HCT116 (cell line): Measurements from ENCODE around the gene CFAP53. TPM values are rescaled to one million over a fixed set of nuclear protein-coding genes. Genes with fewer than 3 reads are reported as not detected.

ENCODE experiments used
- ATAC-seq: fragments of 200-7000 bp; cut with Tn5 transposase; 2 replicates; pipeline ENCODE4 v1.9.1; 2020; ENCODE audit warnings: mild to moderate bottlenecking, moderate library complexity
- BruUV-seq: library from RNA; stranded (reverse); fragments of 400-500 nt; replicated peaks from 2 replicates; lab custom pipeline; 2021; lab: Mats Ljungman, UMichigan
- CTCF ChIA-PET: fragments of 300-600 bp; sonication (Branson Sonifier 250); formaldehyde crosslinking; loops from one replicate; lab custom pipeline; 2021; ENCODE audit warnings: antibody characterized with exemption; lab: Charles Lee
- POLR2A ChIA-PET: fragments of 300-600, 350-600 bp; sonication (Branson Sonifier 250); formaldehyde crosslinking; loops from one replicate; lab custom pipeline; 2021; ENCODE audit warnings: antibody characterized with exemption; lab: Charles Lee
- RAD21 ChIA-PET, 2 experiments: fragments of 300-600 bp; sonication (Branson Sonifier 250); formaldehyde crosslinking; loops; one replicate each; lab custom pipeline; 2023; ENCODE audit warnings: low total read pairs in 2 of 2; ENCODE audit not compliant: uncharacterized antibody in 2 of 2, unreplicated experiment in 2 of 2, low non-redundant PET in 1 of 2; lab: Charles Lee
- DNase-seq: peaks from one replicate; pipeline ENCODE4 v3.0.0-alpha.2; 2010; ENCODE audit warnings: low read depth, low spot score
- H2AFZ ChIP-seq: fragments of 200-600 bp; shearing (Covaris generic), sonication (generic); 2 replicates; pipeline ENCODE4 v1.6.1; 2017; ENCODE audit warnings: low read depth, mixed run types, mixed read lengths, antibody characterized with exemption, low read length; ENCODE audit not compliant: poor library complexity, severe bottlenecking
- H3K27ac ChIP-seq: 2 replicates; pipeline ENCODE4 v1.5.1; 2012; ENCODE audit warnings: low read depth, low read length
- H3K27me3 ChIP-seq: fragments of 200-600 bp; sonication (generic); 2 replicates; pipeline ENCODE4 v1.6.1; 2016; ENCODE audit warnings: mixed run types, low read length, mixed read lengths; ENCODE audit not compliant: insufficient read depth
- H3K36me3 ChIP-seq, 2 experiments: fragments of 200-500 bp in 1 of 2; fragments of 200-600 bp in 1 of 2; sonication (Bioruptor generic) in 1 of 2; sonication (generic) in 1 of 2; 2 replicates each; pipeline versions ENCODE4 v1.5.1 to v1.6.1; 2014 to 2016; ENCODE audit warnings: low read length in 2 of 2, inconsistent platforms in 1 of 2, mixed read lengths in 1 of 2, mixed run types in 1 of 2; ENCODE audit not compliant: insufficient read depth in 2 of 2, control insufficient read depth in 1 of 2
- H3K4me1 ChIP-seq, 2 experiments: fragments of 200-600 bp in 1 of 2; sonication (generic) in 1 of 2; 2 replicates each; pipeline versions ENCODE4 v1.5.1 to v1.6.1; 2012 to 2017; ENCODE audit warnings: low read length in 2 of 2, inconsistent platforms in 1 of 2, mild to moderate bottlenecking in 1 of 2, mixed read lengths in 1 of 2, mixed run types in 1 of 2, moderate library complexity in 1 of 2; ENCODE audit not compliant: insufficient read depth in 2 of 2, control insufficient read depth in 1 of 2
- H3K4me2 ChIP-seq: fragments of 200-600 bp; sonication (generic); 2 replicates; pipeline ENCODE4 v1.6.1; 2017; ENCODE audit warnings: mixed run types, low read length, mixed read lengths
- H3K4me3 ChIP-seq, 2 experiments: fragments of 200-600 bp in 1 of 2; sonication (generic) in 1 of 2; replicated peaks in 1 of 2; 2 replicates each; pipeline ENCODE4 v1.5.1; 2011 to 2016; ENCODE audit warnings: low read length in 2 of 2, control low read depth in 1 of 2, low read depth in 1 of 2, mild to moderate bottlenecking in 1 of 2, mixed read lengths in 1 of 2, mixed run types in 1 of 2
- H3K79me2 ChIP-seq: fragments of 200-600 bp; sonication (generic); 2 replicates; pipeline ENCODE4 v1.6.1; 2017; ENCODE audit warnings: mild to moderate bottlenecking, mixed run types, low read length, moderate library complexity, mixed read lengths; ENCODE audit not compliant: insufficient read depth
- H3K9ac ChIP-seq: fragments of 200-600 bp; sonication (generic); 2 replicates; pipeline ENCODE4 v1.6.1; 2016; ENCODE audit warnings: low read length, mixed read lengths
- H3K9me2 ChIP-seq: fragments of 200-600 bp; sonication (generic), shearing (Covaris generic); 2 replicates; pipeline ENCODE4 v1.6.1; 2017; ENCODE audit warnings: mixed run types, mild to moderate bottlenecking, moderate library complexity; ENCODE audit not compliant: insufficient read depth
- H3K9me3 ChIP-seq, 2 experiments: fragments of 200-500 bp in 1 of 2; fragments of 200-600 bp in 1 of 2; sonication (Bioruptor generic) in 1 of 2; sonication (generic) in 1 of 2; 2 replicates each; pipeline ENCODE4 v1.6.1; 2014 to 2017; ENCODE audit warnings: low read length in 2 of 2, mixed read lengths in 2 of 2, inconsistent platforms in 1 of 2, low read depth in 1 of 2, mild to moderate bottlenecking in 1 of 2, mixed run types in 1 of 2, moderate library complexity in 1 of 2; ENCODE audit not compliant: control insufficient read depth in 1 of 2, insufficient read depth in 1 of 2
- H4K20me1 ChIP-seq: fragments of 200-600 bp; sonication (generic), shearing (Covaris generic); 2 replicates; pipeline ENCODE4 v1.6.1; 2017; ENCODE audit warnings: mixed run types, mild to moderate bottlenecking, moderate library complexity; ENCODE audit not compliant: insufficient read depth
- CBX3 ChIP-seq: IDR thresholded peaks from 2 replicates; pipeline ENCODE4 v1.6.1; 2012; ENCODE audit warnings: low read depth
- EZH2 ChIP-seq: fragments of 200-600 bp; sonication (generic); IDR thresholded peaks from 2 replicates; pipeline ENCODE4 v1.6.1; 2017; ENCODE audit warnings: antibody characterized with exemption, mixed run types
- YY1 ChIP-seq: IDR thresholded peaks from 2 replicates; pipeline ENCODE4 v1.6.1; 2011; ENCODE audit warnings: low read length, low read depth, moderate library complexity, mild to moderate bottlenecking; ENCODE audit not compliant: insufficient replicate concordance; ENCODE audit errors: extremely low read depth
- intact Hi-C: fragments of 100-400 bp; cut with micrococcal nuclease; formaldehyde crosslinking; loops from 2 replicates; pipeline ENCODE4 v1.10.0; 2022
- total RNA-seq: library from RNA; stranded (reverse); gene quantifications from one replicate; pipeline ENCODE4 v1.2.1, GENCODE V29; 2021; ENCODE audit not compliant: unreplicated experiment
- TF ChIP-seq, protein P1 (sequence below), 3 experiments: fragments of 200-600 bp in 1 of 3; sonication (generic) in 1 of 3; IDR thresholded peaks in 2 of 3; conservative IDR thresholded peaks in 1 of 3; 2 replicates each; pipeline ENCODE4 v1.5.1; 2012 to 2017; ENCODE audit warnings: low read depth in 2 of 3, low read length in 2 of 3, antibody characterized with exemption in 1 of 3, borderline replicate concordance in 1 of 3, control low read depth in 1 of 3, mild to moderate bottlenecking in 1 of 3, mixed read lengths in 1 of 3, mixed run types in 1 of 3, moderate library complexity in 1 of 3; ENCODE audit not compliant: insufficient read depth in 1 of 3

CFAP53 gene
- total RNA-seq, 1 experiment from 2014 or later: 1.1 TPM

DNA sequence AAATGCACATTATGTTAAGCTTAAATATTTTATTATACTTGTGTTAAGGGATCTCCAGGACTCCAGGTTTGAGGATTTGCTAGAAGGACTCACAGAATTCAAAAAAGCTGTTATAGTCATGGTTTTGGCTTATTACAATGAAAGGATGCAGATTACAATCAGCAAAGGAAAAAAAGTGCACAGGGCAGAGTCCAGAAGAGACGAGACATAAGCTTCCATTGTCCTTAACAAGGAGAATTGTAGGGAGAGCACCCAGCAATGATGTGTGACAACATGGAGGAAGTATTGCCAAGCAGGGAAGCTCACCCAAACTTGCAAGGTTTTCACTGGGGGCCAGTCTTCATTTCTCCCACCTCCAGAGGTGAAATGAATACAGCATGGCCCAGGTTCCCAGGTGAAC, 58.6 kb downstream of the CFAP53 start:
- ATAC-seq (no peak), DNase-seq (no peak)
- Histone ChIP-seq H3K4me1 (peaks cover 0 to 14% of the 10 kb centered on the region in 2 experiments; a peak in 1 of 4 replicates), H2AFZ (no peak overlapping the region), H3K4me2 (no peak overlapping the region), H3K9me2 (no peaks in the 10 kb centered on the region), H3K9ac (no peak overlapping the region), H3K27me3 (no peaks in the 10 kb centered on the region), H3K79me2 (no peaks in the 10 kb centered on the region), H3K27ac (no peak overlapping the region), H3K4me3 (no peak overlapping the region), H4K20me1 (no peaks in the 10 kb centered on the region), H3K36me3 (no peaks in the 10 kb centered on the region), H3K9me3 (no peaks in the 10 kb centered on the region)
- ChIA-PET RAD21 (interaction anchor here in 1 of 2 experiments (0.7 to 0.8 kb wide), 2 partner anchors 29 to 156 kb away, joined by 3 to 7 read pairs; no protein-coding TSS in a partner anchor), POLR2A (interaction anchor here (0.7 kb wide), 1 partner anchor 16 kb away, joined by 3 read pairs; no protein-coding TSS in a partner anchor), CTCF (interaction anchor here (2.7 to 2.9 kb wide), 2 partner anchors 10 to 149 kb away, joined by 10 to 12 read pairs; no protein-coding TSS in a partner anchor)
- intact Hi-C loops: loop anchor here (10.0 kb wide), 1 partner anchor 1533 kb away; no protein-coding TSS in a partner anchor
- BruUV-seq: no TSS peak
- no peak for TF ChIP-seq CBX3
- TF ChIP-seq, protein P1, sequence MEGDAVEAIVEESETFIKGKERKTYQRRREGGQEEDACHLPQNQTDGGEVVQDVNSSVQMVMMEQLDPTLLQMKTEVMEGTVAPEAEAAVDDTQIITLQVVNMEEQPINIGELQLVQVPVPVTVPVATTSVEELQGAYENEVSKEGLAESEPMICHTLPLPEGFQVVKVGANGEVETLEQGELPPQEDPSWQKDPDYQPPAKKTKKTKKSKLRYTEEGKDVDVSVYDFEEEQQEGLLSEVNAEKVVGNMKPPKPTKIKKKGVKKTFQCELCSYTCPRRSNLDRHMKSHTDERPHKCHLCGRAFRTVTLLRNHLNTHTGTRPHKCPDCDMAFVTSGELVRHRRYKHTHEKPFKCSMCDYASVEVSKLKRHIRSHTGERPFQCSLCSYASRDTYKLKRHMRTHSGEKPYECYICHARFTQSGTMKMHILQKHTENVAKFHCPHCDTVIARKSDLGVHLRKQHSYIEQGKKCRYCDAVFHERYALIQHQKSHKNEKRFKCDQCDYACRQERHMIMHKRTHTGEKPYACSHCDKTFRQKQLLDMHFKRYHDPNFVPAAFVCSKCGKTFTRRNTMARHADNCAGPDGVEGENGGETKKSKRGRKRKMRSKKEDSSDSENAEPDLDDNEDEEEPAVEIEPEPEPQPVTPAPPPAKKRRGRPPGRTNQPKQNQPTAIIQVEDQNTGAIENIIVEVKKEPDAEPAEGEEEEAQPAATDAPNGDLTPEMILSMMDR (IDR thresholded peaks at IDR 0.05 in 2 of 3, conservative IDR thresholded peaks at IDR 0.05 in 1 of 3; ENCODE audit: borderline replicate concordance in 1 of 3, insufficient read depth in 1 of 3, low read depth in 2 of 3, low read length in 2 of 3): no peak
- no peak for TF ChIP-seq EZH2
- no peak for TF ChIP-seq YY1
